Parathyroid adenoma (tissue), 2 donors: ENCODE results near the gene TMEFF1.

Source experiments
- H2AFZ ChIP-seq: fragments of 300-600 bp; sonication (generic); one replicate; pipeline ENCODE4 v1.7.0; 2017; ENCODE audit warnings: antibody characterized with exemption, mild to moderate bottlenecking
- H3K27ac ChIP-seq: fragments of 300-600 bp; sonication (generic); one replicate; pipeline ENCODE4 v1.7.0; 2017
- H3K27me3 ChIP-seq: fragments of 300-600 bp; sonication (generic); one replicate; pipeline ENCODE4 v1.7.0; 2017; ENCODE audit warnings: low read length; ENCODE audit not compliant: control insufficient read depth, insufficient read depth
- H3K36me3 ChIP-seq: fragments of 300-600 bp; sonication (generic); one replicate; pipeline ENCODE4 v1.7.0; 2017; ENCODE audit warnings: low read length; ENCODE audit not compliant: control insufficient read depth, insufficient read depth
- H3K4me1 ChIP-seq: fragments of 300-600 bp; sonication (generic); one replicate; pipeline ENCODE4 v1.7.0; 2017; ENCODE audit warnings: control low read depth
- H3K4me2 ChIP-seq: fragments of 300-600 bp; sonication (generic); one replicate; pipeline ENCODE4 v1.7.0; 2017; ENCODE audit warnings: low read length
- H3K4me3 ChIP-seq: fragments of 300-600 bp; sonication (generic); one replicate; pipeline ENCODE4 v1.7.0; 2017; ENCODE audit warnings: low read depth, low read length
- H3K79me2 ChIP-seq: fragments of 300-600 bp; sonication (generic); one replicate; pipeline ENCODE4 v1.7.0; 2017; ENCODE audit warnings: control low read depth
- H3K9ac ChIP-seq: fragments of 300-600 bp; sonication (generic); one replicate; pipeline ENCODE4 v1.7.0; 2017; ENCODE audit warnings: mild to moderate bottlenecking
- H3K9me3 ChIP-seq: fragments of 300-600 bp; sonication (generic); one replicate; pipeline ENCODE4 v1.7.0; 2017; ENCODE audit warnings: low read length; ENCODE audit not compliant: control insufficient read depth
- CTCF ChIP-seq: fragments of 300-600 bp; sonication (generic); IDR thresholded peaks from one replicate; pipeline ENCODE4 v1.7.0; 2017; ENCODE audit warnings: antibody characterized with exemption, mild to moderate bottlenecking
- donor health status: primary hyperparathyroidism.

TMEFF1 gene

GRCh38 chr9:100427366-100428263, 45.3 kb upstream of the TMEFF1 start:
- Histone ChIP-seq H3K27ac (no peak overlapping the region), H3K79me2 (no peaks in the 10 kb centered on the region), H3K36me3 (no peaks in the 10 kb centered on the region), H3K9me3 (no peaks in the 10 kb centered on the region), H3K4me3 (peak overlapping the region; percentile 53), H2AFZ (peak overlapping the region; percentile 79), H3K4me1 (peaks cover 3% of the 10 kb centered on the region), H3K4me2 (peak overlapping the region; percentile 62), H3K27me3 (no peaks in the 10 kb centered on the region), H3K9ac (no peak overlapping the region)
- TF ChIP-seq CTCF = no peak

DNA sequence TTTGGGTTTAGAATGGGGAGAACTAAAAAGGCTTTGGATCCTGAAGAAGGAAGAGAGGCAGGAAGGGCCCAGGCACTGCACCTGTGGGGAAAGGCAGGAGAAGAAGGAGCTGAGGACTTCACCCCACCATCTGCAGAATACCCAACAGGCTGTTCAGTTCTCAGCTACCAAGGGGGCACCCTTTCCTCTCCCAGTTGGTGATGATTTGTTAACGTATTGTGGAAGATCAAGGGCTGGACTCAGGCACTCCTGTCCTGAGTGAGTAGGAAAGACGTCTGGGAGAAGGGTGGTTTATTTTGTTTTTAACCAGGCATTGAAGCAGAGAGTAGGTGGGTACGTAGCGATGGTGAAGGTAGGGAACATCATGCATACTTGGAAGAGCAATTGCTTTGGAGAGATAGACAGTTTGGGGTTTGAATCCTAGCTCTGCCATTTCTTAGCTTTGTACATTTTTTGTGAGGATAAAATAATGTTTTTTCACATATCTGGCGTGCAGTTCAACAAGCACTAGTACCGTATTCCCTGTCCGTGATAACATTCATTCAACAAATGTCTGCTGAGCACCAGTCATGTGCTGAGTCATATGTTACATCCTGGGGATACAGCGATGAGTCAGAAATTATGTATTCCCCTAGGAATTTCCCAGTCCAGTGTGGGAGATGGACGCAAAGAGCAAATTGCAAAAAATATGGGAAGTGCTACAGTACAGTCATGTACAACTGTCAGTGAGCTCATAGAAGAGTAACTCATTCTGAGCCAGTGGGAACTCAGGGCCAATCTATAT, 43.9 kb upstream of the TMEFF1 start:
- Histone ChIP-seq H3K36me3 (no peaks in the 10 kb centered on the region), H3K9ac (no peak overlapping the region), H3K27me3 (no peaks in the 10 kb centered on the region), H3K4me1 (peaks cover 3% of the 10 kb centered on the region), H3K4me3 (no peak overlapping the region), H3K9me3 (no peaks in the 10 kb centered on the region), H3K27ac (no peak overlapping the region), H3K4me2 (no peak overlapping the region), H2AFZ (no peak overlapping the region), H3K79me2 (no peaks in the 10 kb centered on the region)
- TF ChIP-seq CTCF = no peak

- Histone ChIP-seq H3K4me2 (no peak overlapping the region), H3K9ac (no peak overlapping the region), H3K36me3 (no peaks in the 10 kb centered on the region), H3K4me3 (no peak overlapping the region), H3K27me3 (no peaks in the 10 kb centered on the region), H2AFZ (no peak overlapping the region), H3K9me3 (no peaks in the 10 kb centered on the region), H3K27ac (no peak overlapping the region), H3K4me1 (peaks cover 3% of the 10 kb centered on the region), H3K79me2 (no peaks in the 10 kb centered on the region)
- TF ChIP-seq CTCF = no peak
These were observed 42.5 kb upstream of the TMEFF1 start for GRCh38 chr9:100430286-100430940.

DNA sequence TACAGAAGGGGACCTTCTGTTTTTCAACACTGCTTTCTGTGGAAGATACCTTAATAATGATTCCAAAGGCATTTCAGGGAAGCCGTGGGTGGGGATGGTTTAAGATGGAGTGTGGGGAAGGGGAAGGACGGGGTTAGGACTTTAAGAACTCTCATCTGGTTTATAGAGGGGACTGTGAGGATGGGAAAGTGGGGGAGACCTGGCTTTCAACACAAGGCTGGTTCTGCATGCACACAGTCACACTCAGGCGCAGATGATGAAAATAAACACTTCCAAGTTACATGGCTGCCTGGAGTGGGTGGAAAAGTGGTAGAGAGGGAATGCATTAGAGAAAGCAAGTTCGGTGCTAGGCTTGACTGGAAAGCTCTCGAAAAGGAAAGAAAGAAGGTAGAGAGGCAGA, 41.1 kb upstream of the TMEFF1 start:
- Histone ChIP-seq H3K27ac (no peak overlapping the region), H3K9me3 (no peaks in the 10 kb centered on the region), H3K27me3 (no peaks in the 10 kb centered on the region), H3K36me3 (no peaks in the 10 kb centered on the region), H3K9ac (no peak overlapping the region), H2AFZ (no peak overlapping the region), H3K4me3 (no peak overlapping the region), H3K79me2 (no peaks in the 10 kb centered on the region), H3K4me2 (no peak overlapping the region), H3K4me1 (no peaks in the 10 kb centered on the region)
- no peak for TF ChIP-seq CTCF
